Suprapubic skin (tissue), 4 donors: ENCODE data around the gene SYNM. TPM values are rescaled to one million over a fixed set of nuclear protein-coding genes. Genes with fewer than 3 reads are reported as not detected.

ENCODE experiments used
- DNase-seq, 2 donors: peaks; one replicate each; pipeline ENCODE4 v3.0.0-alpha.2; 2019; ENCODE audit warnings: low spot score in 2 of 2
- H3K27ac ChIP-seq: fragments of 200-600 bp; sonication (generic); one replicate; pipeline ENCODE4 v1.5.1; 2019
- H3K27me3 ChIP-seq: fragments of 200-600 bp; sonication (generic); one replicate; pipeline ENCODE4 v1.5.1; 2019
- H3K36me3 ChIP-seq: fragments of 200-600 bp; sonication (generic); one replicate; pipeline ENCODE4 v1.5.1; 2019
- H3K4me1 ChIP-seq: fragments of 200-600 bp; sonication (generic); one replicate; pipeline ENCODE4 v1.5.1; 2019
- H3K4me3 ChIP-seq: fragments of 200-600 bp; sonication (generic); one replicate; pipeline ENCODE4 v1.5.1; 2019; ENCODE audit warnings: mild to moderate bottlenecking
- H3K9me3 ChIP-seq: fragments of 200-600 bp; sonication (generic); one replicate; pipeline ENCODE4 v1.5.1; 2019
- EP300 ChIP-seq: sonication (generic); formaldehyde crosslinking; IDR thresholded peaks from one replicate; pipeline ENCODE4 v1.6.1; 2017; ENCODE audit warnings: antibody characterized with exemption
- POLR2A ChIP-seq, 2 donors: fragments of 450-650 bp; IDR thresholded peaks; one replicate each; pipeline ENCODE4 v1.6.1; 2017; ENCODE audit warnings: antibody characterized with exemption in 2 of 2, mild to moderate bottlenecking in 2 of 2, moderate library complexity in 2 of 2
- POLR2AphosphoS5 ChIP-seq, 3 donors: sonication (generic); formaldehyde crosslinking; IDR thresholded peaks; one replicate each; pipeline ENCODE4 v1.6.1; 2017; ENCODE audit warnings: antibody characterized with exemption in 3 of 3
- WGBS: methylation state at CpG from one replicate; pipeline ENCODE4 v1.1.5; 2018; 5-methylcytosine and 5-hydroxymethylcytosine counted together
- total RNA-seq, 4 donors: library from RNA; depleted of rRNA; stranded (reverse); fragments of >200 nt; gene quantifications; one replicate each; pipeline ENCODE4 v1.1.0, GENCODE V29; 2016
- TF ChIP-seq, protein P1 (sequence below), 2 donors: fragments of 200-600 bp in 1 of 2; fragments of 450-650 bp in 1 of 2; sonication (generic) in 1 of 2; IDR thresholded peaks; one replicate each; pipeline ENCODE4 v1.5.1; 2016 to 2019; ENCODE audit warnings: antibody characterized with exemption in 2 of 2, mild to moderate bottlenecking in 1 of 2, moderate library complexity in 1 of 2

SYNM gene
- total RNA-seq, 4 donors from 2014 or later: 6.7 to 20.3 (median 10.7) TPM

- Histone ChIP-seq H3K36me3 (peaks cover 29% of the 10 kb centered on the region), H3K4me3 (no peak overlapping the region), H3K9me3 (no peaks in the 10 kb centered on the region), H3K27me3 (no peaks in the 10 kb centered on the region), H3K4me1 (peaks cover 8% of the 10 kb centered on the region), H3K27ac (no peak overlapping the region)
- DNase-seq: no peak
- 91% methylated on average over 6 of the region's 6 CpGs for WGBS
- no peak for TF ChIP-seq EP300
- TF ChIP-seq, protein P1, sequence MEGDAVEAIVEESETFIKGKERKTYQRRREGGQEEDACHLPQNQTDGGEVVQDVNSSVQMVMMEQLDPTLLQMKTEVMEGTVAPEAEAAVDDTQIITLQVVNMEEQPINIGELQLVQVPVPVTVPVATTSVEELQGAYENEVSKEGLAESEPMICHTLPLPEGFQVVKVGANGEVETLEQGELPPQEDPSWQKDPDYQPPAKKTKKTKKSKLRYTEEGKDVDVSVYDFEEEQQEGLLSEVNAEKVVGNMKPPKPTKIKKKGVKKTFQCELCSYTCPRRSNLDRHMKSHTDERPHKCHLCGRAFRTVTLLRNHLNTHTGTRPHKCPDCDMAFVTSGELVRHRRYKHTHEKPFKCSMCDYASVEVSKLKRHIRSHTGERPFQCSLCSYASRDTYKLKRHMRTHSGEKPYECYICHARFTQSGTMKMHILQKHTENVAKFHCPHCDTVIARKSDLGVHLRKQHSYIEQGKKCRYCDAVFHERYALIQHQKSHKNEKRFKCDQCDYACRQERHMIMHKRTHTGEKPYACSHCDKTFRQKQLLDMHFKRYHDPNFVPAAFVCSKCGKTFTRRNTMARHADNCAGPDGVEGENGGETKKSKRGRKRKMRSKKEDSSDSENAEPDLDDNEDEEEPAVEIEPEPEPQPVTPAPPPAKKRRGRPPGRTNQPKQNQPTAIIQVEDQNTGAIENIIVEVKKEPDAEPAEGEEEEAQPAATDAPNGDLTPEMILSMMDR (IDR thresholded peaks at IDR 0.05): no peak
- TF ChIP-seq POLR2AphosphoS5 (IDR thresholded peaks at IDR 0.05): no peak
- no peak for TF ChIP-seq POLR2A (IDR thresholded peaks at IDR 0.05)
Measured at GRCh38 chr15:99145778-99146177, 40.9 kb downstream of the SYNM start.

- Histone ChIP-seq H3K27me3 (no peaks in the 10 kb centered on the region), H3K36me3 (peaks cover 32% of the 10 kb centered on the region), H3K27ac (no peak overlapping the region), H3K9me3 (no peaks in the 10 kb centered on the region), H3K4me3 (no peak overlapping the region), H3K4me1 (peaks cover 8% of the 10 kb centered on the region)
- 100% methylated on average over 5 of the region's 5 CpGs for WGBS
- DNase-seq: peak in 1 of 2 donors; percentile 59
- TF ChIP-seq, protein P1 (IDR thresholded peaks at IDR 0.05): no peak
- TF ChIP-seq POLR2A (IDR thresholded peaks at IDR 0.05): no peak
- TF ChIP-seq EP300: no peak
- TF ChIP-seq POLR2AphosphoS5 (IDR thresholded peaks at IDR 0.05): no peak
Measured at GRCh38 chr15:99146661-99147060, 41.8 kb downstream of the SYNM start.

DNA sequence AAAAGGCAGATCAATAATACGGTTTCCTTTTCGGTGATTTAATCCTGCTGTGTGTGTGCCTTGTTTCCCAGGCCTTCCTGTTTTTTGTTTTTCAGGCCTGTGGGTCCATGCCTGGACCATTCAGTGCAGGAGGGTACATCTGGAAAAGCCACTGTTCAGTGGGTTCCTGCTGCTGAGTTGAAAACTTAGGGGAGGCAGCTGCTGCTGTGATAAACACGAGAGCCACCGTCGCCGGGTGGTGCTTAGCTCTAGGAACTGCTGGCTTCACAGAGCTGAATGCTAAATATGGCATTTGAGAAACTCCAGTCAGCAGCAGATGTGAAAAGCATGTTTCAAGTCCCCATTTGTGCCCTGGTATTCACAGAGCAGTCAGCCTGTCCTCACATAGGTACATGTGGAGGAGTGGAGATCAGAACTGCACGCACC, 44.0 kb downstream of the SYNM start:
- peak in 1 of 2 donors; percentile 57 for DNase-seq
- H3K36me3 ChIP-seq: peaks cover 32% of the 10 kb centered on the region

GRCh38 chr15:99149366-99149765, 44.5 kb downstream of the SYNM start:
- TF ChIP-seq POLR2AphosphoS5 (IDR thresholded peaks at IDR 0.05): no peak
- TF ChIP-seq POLR2A (IDR thresholded peaks at IDR 0.05): no peak
- no peak for TF ChIP-seq EP300
- TF ChIP-seq, protein P1 (IDR thresholded peaks at IDR 0.05): no peak
- Histone ChIP-seq H3K27me3 (no peaks in the 10 kb centered on the region), H3K27ac (no peak overlapping the region), H3K9me3 (no peaks in the 10 kb centered on the region), H3K4me3 (no peak overlapping the region), H3K4me1 (no peaks in the 10 kb centered on the region), H3K36me3 (peaks cover 32% of the 10 kb centered on the region)
- 100% methylated on average over 2 of the region's 4 CpGs for WGBS
- no peak for DNase-seq

More for the DNA sequence above, 44.0 kb downstream of the SYNM start:
- H3K9me3 ChIP-seq: no peaks in the 10 kb centered on the region
- no peak for TF ChIP-seq EP300
- TF ChIP-seq, protein P1 (IDR thresholded peaks at IDR 0.05): no peak
- no peak for TF ChIP-seq POLR2AphosphoS5 (IDR thresholded peaks at IDR 0.05)
- TF ChIP-seq POLR2A (IDR thresholded peaks at IDR 0.05): no peak
- no peaks in the 10 kb centered on the region for H3K27me3 ChIP-seq
- peak overlapping the region; percentile 34 for H3K27ac ChIP-seq
- no peak overlapping the region for H3K4me3 ChIP-seq
- peaks cover 2% of the 10 kb centered on the region for H3K4me1 ChIP-seq
- WGBS: 87% methylated on average over 7 of the region's 7 CpGs

DNA sequence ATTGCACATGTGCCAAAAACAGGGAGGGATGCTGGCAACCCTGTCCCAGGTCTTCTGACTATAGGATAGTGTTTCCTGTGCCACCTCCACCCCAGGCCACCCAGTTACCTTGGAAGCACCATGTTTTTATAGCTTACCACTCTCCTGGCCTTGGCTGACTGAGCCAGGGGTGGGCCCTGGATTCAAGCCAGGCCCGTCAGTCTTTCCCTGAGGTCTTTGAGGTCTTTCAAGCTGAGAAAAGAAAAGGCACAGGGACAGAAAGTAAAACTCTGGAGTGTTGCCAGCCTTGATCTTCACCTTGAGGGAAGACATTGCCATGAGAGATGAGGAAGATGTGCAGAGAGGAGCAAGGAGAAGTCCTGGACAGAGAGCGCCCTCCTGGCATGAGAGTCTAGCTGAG, 46.3 kb downstream of the SYNM start:
- no peaks in the 10 kb centered on the region for H3K9me3 ChIP-seq
- no peak overlapping the region for H3K27ac ChIP-seq
- DNase-seq: no peak
- peaks cover 2% of the 10 kb centered on the region for H3K4me1 ChIP-seq
- peaks cover 24% of the 10 kb centered on the region for H3K36me3 ChIP-seq
- TF ChIP-seq EP300: no peak
- TF ChIP-seq POLR2A (IDR thresholded peaks at IDR 0.05): no peak
- TF ChIP-seq, protein P1 (IDR thresholded peaks at IDR 0.05): no peak
- no peak for TF ChIP-seq POLR2AphosphoS5 (IDR thresholded peaks at IDR 0.05)
- WGBS: 62% methylated on average over 2 of the region's 2 CpGs
- H3K27me3 ChIP-seq: no peaks in the 10 kb centered on the region
- no peak overlapping the region for H3K4me3 ChIP-seq
